Thoracic aorta (tissue), 2 donors: ENCODE data around the gene INPP5A. TPM values are rescaled to one million over a fixed set of nuclear protein-coding genes. Genes with fewer than 3 reads are reported as not detected.

Experiments
- ATAC-seq: fragments of 150-250 bp; one replicate; pipeline ENCODE4 v1.8.0; 2017; ENCODE audit warnings: low read depth; ENCODE audit not compliant: insufficient number of reproducible peaks, low FRiP score
- DNase-seq: peaks from one replicate; pipeline ENCODE4 v3.0.0-alpha.2; 2020; ENCODE audit warnings: low spot score
- H3K27ac ChIP-seq, 2 donors: fragments of 200-600 bp; sonication (generic); 1 replicate in 1 of 2; 2 replicates in 1 of 2; pipeline ENCODE4 v1.5.1; 2016; ENCODE audit warnings: mild to moderate bottlenecking in 2 of 2, moderate library complexity in 2 of 2
- H3K27me3 ChIP-seq: fragments of 200-600 bp; sonication (generic); replicated peaks from 2 replicates; pipeline ENCODE4 v1.6.0; 2016; ENCODE audit warnings: mild to moderate bottlenecking; ENCODE audit not compliant: insufficient read depth
- H3K36me3 ChIP-seq: fragments of 200-600 bp; sonication (generic); one replicate; pipeline ENCODE4 v1.5.1; 2016
- H3K4me1 ChIP-seq, 2 donors: fragments of 200-600 bp; sonication (generic); 1 replicate in 1 of 2; 2 replicates in 1 of 2; pipeline versions ENCODE4 v1.5.1 to v1.6.0; 2016; ENCODE audit warnings: low read depth in 2 of 2, mild to moderate bottlenecking in 1 of 2; ENCODE audit not compliant: control insufficient read depth in 1 of 2
- H3K4me3 ChIP-seq: fragments of 200-600 bp; sonication (generic); 2 replicates; pipeline ENCODE4 v1.5.1; 2016; ENCODE audit warnings: mild to moderate bottlenecking
- H3K9me3 ChIP-seq: fragments of 200-600 bp; sonication (generic); 2 replicates; pipeline ENCODE4 v1.5.1; 2016
- CTCF ChIP-seq: fragments of 200-600 bp; sonication (generic); IDR thresholded peaks from one replicate; pipeline ENCODE4 v1.5.1; 2019; ENCODE audit warnings: antibody characterized with exemption
- total RNA-seq, 2 donors: library from RNA; depleted of rRNA; stranded (reverse); fragments of >200 nt; gene quantifications; one replicate each; pipeline versions ENCODE4 v1.1.0 to v1.2.3, GENCODE V29; 2016

The INPP5A gene
- total RNA-seq, 2 donors from 2014 or later: 120 to 142 TPM

- Histone ChIP-seq H3K9me3 (no peaks in the 10 kb centered on the region), H3K27ac (no peak overlapping the region), H3K27me3 (no peaks in the 10 kb centered on the region), H3K4me1 (no peaks in the 10 kb centered on the region), H3K4me3 (no peak overlapping the region), H3K36me3 (peaks cover 34% of the 10 kb centered on the region)
- TF ChIP-seq CTCF: no peak
- no peak for ATAC-seq
- no peak for DNase-seq
Measured at GRCh38 chr10:132763545-132763944, 226.0 kb downstream of the INPP5A start.

GRCh38 chr10:132764108-132764507 lies 226.5 kb downstream of the INPP5A start:
- no peak for DNase-seq
- Histone ChIP-seq H3K27me3 (no peaks in the 10 kb centered on the region), H3K36me3 (peaks cover 33% of the 10 kb centered on the region), H3K4me1 (no peaks in the 10 kb centered on the region), H3K9me3 (no peaks in the 10 kb centered on the region), H3K27ac (no peak overlapping the region), H3K4me3 (no peak overlapping the region)
- no peak for TF ChIP-seq CTCF
- no peak for ATAC-seq

DNA sequence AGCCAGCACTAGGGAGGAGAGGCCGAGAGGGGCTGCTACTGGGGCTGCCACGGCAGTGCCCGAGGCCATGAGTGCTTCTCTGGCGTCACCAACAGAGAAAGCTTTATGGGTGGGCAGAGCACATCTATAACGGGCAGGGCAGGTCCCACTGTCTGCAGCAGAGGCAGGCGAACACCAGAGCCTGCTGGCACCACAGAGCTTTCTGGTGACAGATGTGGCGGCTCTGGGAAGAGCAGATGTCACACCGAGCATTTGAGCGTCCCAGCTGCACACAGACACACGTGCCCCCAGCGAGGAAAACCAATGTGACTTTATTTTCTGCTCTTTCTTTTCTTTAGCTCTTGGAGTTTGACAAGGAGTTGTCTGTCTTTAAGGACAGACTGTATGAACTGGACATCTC lies 227.8 kb downstream of the INPP5A start:
- Histone ChIP-seq H3K4me3 (no peak overlapping the region), H3K4me1 (no peaks in the 10 kb centered on the region), H3K27ac (no peak overlapping the region), H3K27me3 (no peaks in the 10 kb centered on the region), H3K9me3 (no peaks in the 10 kb centered on the region), H3K36me3 (peaks cover 25% of the 10 kb centered on the region)
- ATAC-seq (no peak), DNase-seq (no peak)
- no peak for TF ChIP-seq CTCF

DNA sequence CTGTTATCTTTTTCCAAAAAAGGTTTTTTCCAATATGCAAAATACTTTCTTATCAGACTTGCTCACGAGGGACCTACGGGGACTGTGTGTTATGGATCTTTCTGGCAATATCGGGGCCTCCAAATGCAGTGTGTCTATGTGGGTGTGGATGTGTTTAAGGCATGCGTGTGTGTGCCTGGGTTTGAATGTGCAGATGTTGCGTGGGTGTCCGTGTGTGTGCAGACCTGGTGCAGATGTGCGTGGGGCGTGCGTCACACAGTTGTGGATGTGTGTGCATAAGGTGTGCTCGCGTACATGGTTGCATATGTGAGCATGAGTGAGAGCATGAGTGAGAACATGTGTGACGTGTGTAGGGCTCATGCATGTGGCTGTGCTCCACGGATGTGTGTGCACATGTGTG lies 228.7 kb downstream of the INPP5A start:
- no peak for TF ChIP-seq CTCF
- ATAC-seq (no peak), DNase-seq (no peak)
- Histone ChIP-seq H3K4me3 (no peak overlapping the region), H3K27ac (no peak overlapping the region), H3K36me3 (peaks cover 30% of the 10 kb centered on the region), H3K27me3 (no peaks in the 10 kb centered on the region), H3K9me3 (no peaks in the 10 kb centered on the region), H3K4me1 (no peaks in the 10 kb centered on the region)

GRCh38 chr10:132768346-132769248 lies 231.0 kb downstream of the INPP5A start:
- no peak for TF ChIP-seq CTCF
- no peak overlapping the region for H3K27ac ChIP-seq
- H3K4me3 ChIP-seq: no peak overlapping the region
- DNase-seq (no peak), ATAC-seq (no peak)
- no peaks in the 10 kb centered on the region for H3K4me1 ChIP-seq
- H3K27me3 ChIP-seq: no peaks in the 10 kb centered on the region
- peaks cover 33% of the 10 kb centered on the region for H3K36me3 ChIP-seq
- H3K9me3 ChIP-seq: no peaks in the 10 kb centered on the region
